ENCODE results near the gene ATP6V1D.
"Not testable (repeated sequence)": the region's sequence is repeated elsewhere in the genome, so short reads cannot be mapped to it uniquely, and the experiment has no call there.

The ATP6V1D gene

GRCh38 chr14:67352055-67352454 lies 7.5 kb downstream of the ATP6V1D start:
- no peak overlapping the region for H3K4me3 ChIP-seq (ENCODE audit: low read depth, low read length, poor library complexity, severe bottlenecking)
- H3K36me3 ChIP-seq (ENCODE audit: insufficient read depth, low read length) = peaks cover 22% of the 10 kb centered on the region; the same call in 1 of the 2 replicates
- H3K4me2 ChIP-seq (ENCODE audit: low read length) = no peak overlapping the region
- no peak overlapping the region for H3K9ac ChIP-seq (ENCODE audit: low read length)
- H3K27me3 ChIP-seq (ENCODE audit: insufficient read depth, low read length) = no peaks in the 10 kb centered on the region
- peaks cover 5% of the 10 kb centered on the region for H3K4me1 ChIP-seq (ENCODE audit: insufficient read depth, low read length, severe bottlenecking)
- TF ChIP-seq EZH2 (IDR thresholded peaks at IDR 0.05; ENCODE audit: borderline replicate concordance, low read length) (no peak), CTCF (IDR thresholded peaks at IDR 0.05; ENCODE audit: low read length) (no peak)
- H3K27ac ChIP-seq (ENCODE audit: low read depth, low read length, poor library complexity, severe bottlenecking) = no peak overlapping the region
- H3K79me2 ChIP-seq (ENCODE audit: insufficient read depth, low read length) = no peaks in the 10 kb centered on the region
- no peaks in the 10 kb centered on the region for H4K20me1 ChIP-seq (ENCODE audit: insufficient read depth, low read length)
- H2AFZ ChIP-seq (ENCODE audit: low read length) = no peak overlapping the region
- no peaks in the 10 kb centered on the region for H3K9me3 ChIP-seq (ENCODE audit: low read length)
- no peaks in the 10 kb centered on the region for H3F3A ChIP-seq (ENCODE audit: insufficient read depth, low read length)
- no peaks in the 10 kb centered on the region for H3K9me2 ChIP-seq (ENCODE audit: low read depth, low read length)

- Histone ChIP-seq H3K4me1 (ENCODE audit: insufficient read depth, low read length, severe bottlenecking) (no peaks in the 10 kb centered on the region), H3K9me2 (ENCODE audit: low read depth, low read length) (no peaks in the 10 kb centered on the region), H3K4me3 (ENCODE audit: low read depth, low read length, poor library complexity, severe bottlenecking) (no peak overlapping the region), H3K79me2 (ENCODE audit: insufficient read depth, low read length) (no peaks in the 10 kb centered on the region), H4K20me1 (ENCODE audit: insufficient read depth, low read length) (no peaks in the 10 kb centered on the region), H3K36me3 (ENCODE audit: insufficient read depth, low read length) (peaks cover 34% of the 10 kb centered on the region; the same call in 1 of the 2 replicates), H3K27me3 (ENCODE audit: insufficient read depth, low read length) (no peaks in the 10 kb centered on the region), H2AFZ (ENCODE audit: low read length) (no peak overlapping the region), H3K4me2 (ENCODE audit: low read length) (no peak overlapping the region), H3K9ac (ENCODE audit: low read length) (no peak overlapping the region), H3K9me3 (ENCODE audit: low read length) (no peaks in the 10 kb centered on the region), H3K27ac (ENCODE audit: low read depth, low read length, poor library complexity, severe bottlenecking) (no peak overlapping the region), H3F3A (ENCODE audit: insufficient read depth, low read length) (no peaks in the 10 kb centered on the region)
- TF ChIP-seq EZH2 (IDR thresholded peaks at IDR 0.05; ENCODE audit: borderline replicate concordance, low read length) = no peak
These were observed 14.0 kb downstream of the ATP6V1D start for GRCh38 chr14:67345583-67345982.

- Histone ChIP-seq H3K4me2 (ENCODE audit: low read length) (no peak overlapping the region), H3K4me3 (ENCODE audit: low read depth, low read length, poor library complexity, severe bottlenecking) (no peak overlapping the region), H4K20me1 (ENCODE audit: insufficient read depth, low read length) (no peaks in the 10 kb centered on the region), H3K9ac (ENCODE audit: low read length) (no peak overlapping the region), H3K9me3 (ENCODE audit: low read length) (no peaks in the 10 kb centered on the region), H3K27ac (ENCODE audit: low read depth, low read length, poor library complexity, severe bottlenecking) (no peak overlapping the region), H3F3A (ENCODE audit: insufficient read depth, low read length) (no peaks in the 10 kb centered on the region), H2AFZ (ENCODE audit: low read length) (no peak overlapping the region), H3K9me2 (ENCODE audit: low read depth, low read length) (no peaks in the 10 kb centered on the region), H3K79me2 (ENCODE audit: insufficient read depth, low read length) (no peaks in the 10 kb centered on the region), H3K27me3 (ENCODE audit: insufficient read depth, low read length) (no peaks in the 10 kb centered on the region), H3K4me1 (ENCODE audit: insufficient read depth, low read length, severe bottlenecking) (no peaks in the 10 kb centered on the region), H3K36me3 (ENCODE audit: insufficient read depth, low read length) (peaks cover 34% of the 10 kb centered on the region; the same call in 1 of the 2 replicates)
- TF ChIP-seq EZH2 (IDR thresholded peaks at IDR 0.05; ENCODE audit: borderline replicate concordance, low read length) (no peak), CTCF (IDR thresholded peaks at IDR 0.05; ENCODE audit: low read length) (no peak)
These were observed 15.9 kb downstream of the ATP6V1D start for GRCh38 chr14:67343601-67344230.

GRCh38 chr14:67341231-67341630 lies 18.4 kb downstream of the ATP6V1D start:
- not testable (repeated sequence) for H3K9me3 ChIP-seq (ENCODE audit: low read length); H3K9ac ChIP-seq (ENCODE audit: low read length); H3K9me2 ChIP-seq (ENCODE audit: low read depth, low read length); H3K27ac ChIP-seq (ENCODE audit: low read depth, low read length, poor library complexity, severe bottlenecking); H3K4me2 ChIP-seq (ENCODE audit: low read length); H3K27me3 ChIP-seq (ENCODE audit: insufficient read depth, low read length); H3K4me3 ChIP-seq (ENCODE audit: low read depth, low read length, poor library complexity, severe bottlenecking); H3F3A ChIP-seq (ENCODE audit: insufficient read depth, low read length); H4K20me1 ChIP-seq (ENCODE audit: insufficient read depth, low read length); H3K4me1 ChIP-seq (ENCODE audit: insufficient read depth, low read length, severe bottlenecking); H3K79me2 ChIP-seq (ENCODE audit: insufficient read depth, low read length); H2AFZ ChIP-seq (ENCODE audit: low read length)
- peaks cover 57% of the 10 kb centered on the region; the same call in 1 of the 2 replicates for H3K36me3 ChIP-seq (ENCODE audit: insufficient read depth, low read length)

Measured in OCI-LY1 (cell line).